Natural killer cell treated with Interleukin-12 subunit alpha and Interleukin-12 subunit beta and Interleukin-15 and Interleukin-18, amount 100 ng/mL, for 72 hours (primary cell): ENCODE measurements around the gene ZNF771. TPM values are rescaled to one million over a fixed set of nuclear protein-coding genes. Genes with fewer than 3 reads are reported as not detected.
A peak's percentile ranks its signal among the peaks of the same experiment; 100 is the strongest.

Source experiments
- ATAC-seq, 2 donors: fragments of 150-1000 bp; cut with Tn5 transposase in 1 of 2; sonication (Bioruptor Pico), chemical (Tn5 transposase) in 1 of 2; 2 replicates each; pipeline ENCODE4 v1.10.0; 2021
- DNase-seq: peaks from one replicate; pipeline ENCODE4 v3.0.0; 2022; ENCODE audit warnings: low spot score
- H3K27ac Mint-ChIP-seq, 2 donors: 1 replicate in 1 of 2; 2 replicates in 1 of 2; pipeline ENCODE4 v1.8.0; 2022; ENCODE audit warnings: mixed read lengths in 2 of 2, mild to moderate bottlenecking in 1 of 2, moderate library complexity in 1 of 2
- H3K27me3 Mint-ChIP-seq, 2 donors: 1 replicate in 1 of 2; 2 replicates in 1 of 2; pipeline ENCODE4 v1.8.0; 2022; ENCODE audit warnings: mixed read lengths in 2 of 2
- H3K36me3 Mint-ChIP-seq: one replicate; pipeline ENCODE4 v1.8.0; 2022; ENCODE audit warnings: mixed read lengths
- H3K4me1 Mint-ChIP-seq, 2 donors: 1 replicate in 1 of 2; 2 replicates in 1 of 2; pipeline ENCODE4 v1.8.0; 2022; ENCODE audit warnings: low read depth in 2 of 2, mixed read lengths in 2 of 2, mild to moderate bottlenecking in 1 of 2
- H3K4me3 Mint-ChIP-seq: one replicate; pipeline ENCODE4 v1.8.0; 2022; ENCODE audit warnings: mixed read lengths
- H3K9me3 Mint-ChIP-seq: 2 replicates; pipeline ENCODE4 v1.8.0; 2022; ENCODE audit warnings: mixed read lengths
- total RNA-seq, 2 donors: library from RNA; stranded (reverse); gene quantifications; one replicate each; pipeline ENCODE4 v1.2.3, GENCODE V29; 2022

ZNF771 gene
- total RNA-seq = 1 to 10 TPM; 3.4 to 7.3 TPM

DNA sequence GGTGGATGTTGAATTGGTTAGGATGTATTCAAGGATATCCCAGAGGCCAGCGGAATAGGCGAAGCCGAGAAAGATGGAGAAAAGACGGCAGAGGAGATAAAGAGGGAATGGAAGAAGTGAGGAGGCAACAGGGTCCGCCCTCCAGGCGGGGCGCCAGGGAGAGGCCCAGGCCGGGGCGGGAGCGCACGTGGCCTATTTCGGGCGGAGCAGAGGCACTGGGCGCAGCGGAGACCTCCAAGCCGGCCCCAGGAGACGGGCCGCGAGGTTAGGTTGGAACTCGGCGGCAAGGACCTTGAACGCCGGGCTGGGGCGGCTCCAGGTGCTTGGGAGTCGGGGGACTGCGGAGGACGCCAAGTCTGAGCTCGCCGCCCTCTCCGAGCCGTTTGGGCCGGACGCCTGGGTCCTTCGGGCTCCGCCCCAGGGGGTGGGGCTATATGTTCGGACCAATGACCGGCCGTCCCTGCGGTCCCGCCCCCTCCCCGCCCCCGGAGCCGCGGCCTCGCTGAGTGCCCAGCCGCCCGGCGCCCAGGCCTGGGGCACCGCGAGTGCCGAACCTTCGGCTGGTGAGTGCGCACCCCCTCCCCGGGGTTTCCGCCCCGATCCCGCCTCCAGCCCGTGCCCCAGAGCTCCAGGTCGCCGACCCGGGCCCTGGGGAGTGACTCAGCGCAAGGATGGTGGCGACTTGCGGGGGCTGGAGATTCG is at the start of gene ZNF771:
TSS of gene ZNF771 (plus strand) at position 505 of the 702 bp plus-strand sequence. CDS start 448 bp downstream, outside the sequence.
- Mint-ChIP-seq H3K4me1 (peaks cover 18 to 20% of the 10 kb centered on the region in 2 donors), H3K27me3 (peaks cover 0 to 4% of the 10 kb centered on the region in 2 donors), H3K4me3 (peak within 1 kb of the TSS; percentile 97), H3K9me3 (no peaks in the 10 kb centered on the region), H3K36me3 (peaks cover 4% of the 10 kb centered on the region), H3K27ac (peak within 1 kb of the TSS; percentile 35 to 80)
- ATAC-seq (peak; percentile 98), DNase-seq (peak; percentile 95)

DNA sequence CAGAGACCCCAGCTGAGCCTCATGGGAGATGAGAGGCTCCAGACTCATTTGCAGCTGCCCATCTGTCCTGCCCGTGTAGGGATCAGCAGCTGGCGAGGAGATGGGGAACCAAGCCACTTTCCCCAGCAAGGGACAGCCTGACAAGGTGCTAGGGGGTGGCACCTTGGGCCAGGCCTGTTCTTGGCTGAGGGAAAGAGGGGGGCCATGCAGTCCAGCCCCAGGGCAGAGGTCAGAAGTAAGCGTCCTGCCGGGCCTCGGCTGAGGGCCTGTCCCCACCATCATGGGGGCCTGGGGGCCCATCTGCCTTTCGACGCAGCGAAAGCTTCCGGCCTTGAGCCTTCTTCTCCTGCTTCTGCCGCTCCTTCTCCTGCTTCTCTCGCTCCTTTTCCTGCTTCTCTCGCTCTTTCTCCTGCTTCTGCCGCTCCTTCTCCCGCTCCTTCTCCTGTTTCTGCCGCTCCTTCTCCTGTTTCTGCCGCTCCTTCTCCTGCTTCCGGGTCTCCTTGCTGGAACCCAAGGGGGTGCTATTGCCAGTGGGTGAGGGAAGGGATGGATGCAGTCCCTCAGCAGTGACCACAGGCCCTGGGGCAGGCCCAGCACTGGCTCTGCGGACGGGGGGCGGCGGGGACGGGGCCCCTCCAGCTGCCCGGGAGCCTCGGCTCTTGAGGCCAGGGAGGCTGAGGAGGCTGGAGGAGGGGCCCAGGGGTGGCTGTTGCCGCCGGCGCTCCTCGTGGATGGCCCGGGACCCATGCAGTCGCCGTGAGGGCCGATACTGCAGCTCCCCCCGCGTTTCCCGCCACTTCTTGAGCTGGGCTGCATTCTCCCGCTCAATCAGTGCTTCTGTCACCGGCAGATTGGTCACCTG is 49.5 kb upstream of the ZNF771 start:
- Mint-ChIP-seq H3K36me3 (peaks cover 9% of the 10 kb centered on the region), H3K27me3 (no peaks in the 10 kb centered on the region), H3K4me1 (peaks cover 36 to 45% of the 10 kb centered on the region in 2 donors), H3K27ac (peak overlapping the region in 1 of 2 donors; percentile 99), H3K9me3 (no peaks in the 10 kb centered on the region), H3K4me3 (no peak overlapping the region)
- DNase-seq (no peak), ATAC-seq (no peak)

DNA sequence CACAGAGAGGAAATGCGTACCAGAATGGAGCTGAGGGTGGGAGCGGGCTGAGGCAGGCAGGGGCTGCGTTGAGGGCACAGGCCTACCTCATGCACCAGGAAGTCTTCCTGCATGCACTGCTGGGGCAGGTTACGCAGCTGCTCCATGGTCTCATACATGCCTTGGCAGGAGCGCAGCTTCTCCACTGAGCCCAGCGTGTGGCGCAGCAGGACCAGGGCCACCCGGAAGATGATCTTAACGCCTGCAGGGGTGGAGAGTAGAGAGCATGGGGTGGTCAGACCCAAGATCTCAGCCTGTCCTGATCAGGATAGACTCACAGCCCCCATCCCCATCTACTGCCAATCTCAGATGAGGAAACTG is 48.8 kb upstream of the ZNF771 start:
- H3K27ac Mint-ChIP-seq = no peak overlapping the region
- no peaks in the 10 kb centered on the region for H3K27me3 Mint-ChIP-seq
- H3K4me1 Mint-ChIP-seq = peaks cover 41 to 46% of the 10 kb centered on the region in 2 donors

GRCh38 chr16:30358990-30359870 is 48.2 kb upstream of the ZNF771 start:
- no peaks in the 10 kb centered on the region for H3K9me3 Mint-ChIP-seq
- no peak overlapping the region for H3K27ac Mint-ChIP-seq
- H3K27me3 Mint-ChIP-seq = no peaks in the 10 kb centered on the region
- no peak for ATAC-seq
- H3K36me3 Mint-ChIP-seq = peaks cover 14% of the 10 kb centered on the region
- no peak overlapping the region for H3K4me3 Mint-ChIP-seq
- DNase-seq = no peak
- peaks cover 35 to 40% of the 10 kb centered on the region in 2 donors for H3K4me1 Mint-ChIP-seq

More for the DNA sequence above, 48.8 kb upstream of the ZNF771 start:
- no peak for ATAC-seq
- no peak overlapping the region for H3K4me3 Mint-ChIP-seq
- H3K9me3 Mint-ChIP-seq = no peaks in the 10 kb centered on the region
- H3K36me3 Mint-ChIP-seq = peaks cover 14% of the 10 kb centered on the region
- DNase-seq = no peak

- ATAC-seq (no peak), DNase-seq (no peak)
- Mint-ChIP-seq H3K36me3 (peaks cover 14% of the 10 kb centered on the region), H3K27ac (no peak overlapping the region), H3K27me3 (no peaks in the 10 kb centered on the region), H3K4me3 (no peak overlapping the region), H3K9me3 (no peaks in the 10 kb centered on the region), H3K4me1 (peaks cover 30 to 36% of the 10 kb centered on the region in 2 donors)
Observed at GRCh38 chr16:30359871-30360170, 47.6 kb upstream of the ZNF771 start.

DNA sequence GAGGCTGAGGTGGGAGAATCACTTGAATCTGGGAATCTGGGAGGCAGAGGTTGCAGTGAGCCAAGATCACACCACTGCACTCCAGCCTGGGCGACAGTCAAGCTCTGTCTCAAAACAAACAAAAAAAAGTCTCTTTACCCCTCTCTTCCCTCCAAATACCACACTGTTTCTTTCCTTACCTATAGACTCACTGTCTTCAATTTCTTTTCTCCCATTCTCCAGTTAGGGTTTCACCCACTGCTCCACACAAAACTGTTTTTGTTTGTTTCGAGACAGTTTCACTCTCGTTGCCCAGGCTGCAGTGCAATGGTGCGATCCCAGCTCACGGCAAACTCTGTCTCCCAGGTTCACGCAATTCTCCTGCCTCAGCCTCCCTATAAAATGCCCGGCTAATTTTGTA is 46.2 kb upstream of the ZNF771 start:
- Mint-ChIP-seq H3K36me3 (peaks cover 14% of the 10 kb centered on the region), H3K9me3 (no peaks in the 10 kb centered on the region), H3K27ac (peak overlapping the region in 1 of 2 donors; percentile 4)

GRCh38 chr16:30365200-30365599 is 42.2 kb upstream of the ZNF771 start:
- H3K27ac Mint-ChIP-seq = peak overlapping the region; percentile 7 to 12
- peaks cover 14% of the 10 kb centered on the region for H3K36me3 Mint-ChIP-seq

More for the DNA sequence above, 46.2 kb upstream of the ZNF771 start:
- DNase-seq = no peak
- no peak for ATAC-seq
- Mint-ChIP-seq H3K27me3 (no peaks in the 10 kb centered on the region), H3K4me1 (peaks cover 31 to 34% of the 10 kb centered on the region in 2 donors), H3K4me3 (no peak overlapping the region)

GRCh38 chr16:30366511-30366910 is 40.9 kb upstream of the ZNF771 start:
- ATAC-seq (no peak), DNase-seq (no peak)
- H3K4me1 Mint-ChIP-seq = peaks cover 46 to 55% of the 10 kb centered on the region in 2 donors
- H3K36me3 Mint-ChIP-seq = peaks cover 14% of the 10 kb centered on the region
- no peaks in the 10 kb centered on the region for H3K9me3 Mint-ChIP-seq
- H3K27me3 Mint-ChIP-seq = no peaks in the 10 kb centered on the region
- peak overlapping the region; percentile 90 for H3K4me3 Mint-ChIP-seq
- peak overlapping the region; percentile 19 to 79 for H3K27ac Mint-ChIP-seq

More at GRCh38 chr16:30365200-30365599, 42.2 kb upstream of the ZNF771 start:
- DNase-seq (no peak), ATAC-seq (no peak)
- Mint-ChIP-seq H3K9me3 (no peaks in the 10 kb centered on the region), H3K4me3 (no peak overlapping the region), H3K27me3 (no peaks in the 10 kb centered on the region), H3K4me1 (peaks cover 50 to 53% of the 10 kb centered on the region in 2 donors)

GRCh38 chr16:30367349-30368009 is 39.9 kb upstream of the ZNF771 start:
- Mint-ChIP-seq H3K36me3 (peaks cover 10% of the 10 kb centered on the region), H3K27ac (peak overlapping the region; percentile 19 to 79), H3K4me3 (peak overlapping the region; percentile 90), H3K9me3 (no peaks in the 10 kb centered on the region), H3K4me1 (peaks cover 49 to 58% of the 10 kb centered on the region in 2 donors), H3K27me3 (no peaks in the 10 kb centered on the region)
- DNase-seq (no peak), ATAC-seq (no peak)

GRCh38 chr16:30368122-30368791 is 39.1 kb upstream of the ZNF771 start:
- Mint-ChIP-seq H3K4me1 (peaks cover 50 to 52% of the 10 kb centered on the region in 2 donors), H3K4me3 (peak overlapping the region; percentile 90), H3K27ac (peak overlapping the region; percentile 43 to 79), H3K27me3 (no peaks in the 10 kb centered on the region), H3K9me3 (no peaks in the 10 kb centered on the region), H3K36me3 (peaks cover 2% of the 10 kb centered on the region)
- no peak for ATAC-seq
- no peak for DNase-seq

- Mint-ChIP-seq H3K4me1 (peaks cover 49 to 50% of the 10 kb centered on the region in 2 donors), H3K36me3 (no peaks in the 10 kb centered on the region), H3K27ac (peak overlapping the region; percentile 43 to 79), H3K4me3 (peak overlapping the region; percentile 90), H3K9me3 (no peaks in the 10 kb centered on the region), H3K27me3 (no peaks in the 10 kb centered on the region)
- ATAC-seq (no peak), DNase-seq (no peak)
Observed at GRCh38 chr16:30368792-30369090, 38.7 kb upstream of the ZNF771 start.

- ATAC-seq = no peak
- Mint-ChIP-seq H3K9me3 (no peaks in the 10 kb centered on the region), H3K27me3 (no peaks in the 10 kb centered on the region), H3K4me3 (peak overlapping the region; percentile 90), H3K4me1 (peaks cover 49 to 50% of the 10 kb centered on the region in 2 donors), H3K36me3 (no peaks in the 10 kb centered on the region), H3K27ac (peak overlapping the region; percentile 43 to 79)
- no peak for DNase-seq
Observed at GRCh38 chr16:30369091-30369937, 38.1 kb upstream of the ZNF771 start.
